C4-2B (cell line): ENCODE data around the gene TMEM117.

ENCODE experiments used
- ZFX ChIP-seq: fragments of 450-650 bp; IDR thresholded peaks from 2 replicates; pipeline ENCODE4 v1.6.1; 2017
- TF ChIP-seq, protein P1 (sequence below): fragments of 450-650 bp; conservative IDR thresholded peaks from 2 replicates; pipeline ENCODE4 v1.5.1; 2017; ENCODE audit warnings: mild to moderate bottlenecking

DNA sequence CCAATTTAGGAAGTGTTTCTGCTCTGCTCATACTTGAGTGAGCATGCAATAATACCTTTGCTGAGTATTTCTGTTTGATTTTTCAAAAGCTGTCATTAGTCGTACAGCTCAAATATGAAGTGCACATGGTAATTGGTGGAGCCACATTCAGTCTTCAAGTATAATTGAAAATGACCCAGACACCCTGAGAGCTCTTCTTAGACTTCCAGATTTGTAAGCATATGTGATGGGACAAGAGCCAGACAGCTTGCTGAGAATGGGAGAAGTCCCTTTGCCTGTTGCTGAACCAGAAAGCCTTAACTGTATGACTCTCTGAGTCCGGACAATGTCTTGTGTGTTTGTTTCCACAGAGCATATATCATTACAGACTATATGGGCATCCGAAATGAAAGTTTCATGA lies 307.3 kb downstream of the TMEM117 start:
- TF ChIP-seq, protein P1, sequence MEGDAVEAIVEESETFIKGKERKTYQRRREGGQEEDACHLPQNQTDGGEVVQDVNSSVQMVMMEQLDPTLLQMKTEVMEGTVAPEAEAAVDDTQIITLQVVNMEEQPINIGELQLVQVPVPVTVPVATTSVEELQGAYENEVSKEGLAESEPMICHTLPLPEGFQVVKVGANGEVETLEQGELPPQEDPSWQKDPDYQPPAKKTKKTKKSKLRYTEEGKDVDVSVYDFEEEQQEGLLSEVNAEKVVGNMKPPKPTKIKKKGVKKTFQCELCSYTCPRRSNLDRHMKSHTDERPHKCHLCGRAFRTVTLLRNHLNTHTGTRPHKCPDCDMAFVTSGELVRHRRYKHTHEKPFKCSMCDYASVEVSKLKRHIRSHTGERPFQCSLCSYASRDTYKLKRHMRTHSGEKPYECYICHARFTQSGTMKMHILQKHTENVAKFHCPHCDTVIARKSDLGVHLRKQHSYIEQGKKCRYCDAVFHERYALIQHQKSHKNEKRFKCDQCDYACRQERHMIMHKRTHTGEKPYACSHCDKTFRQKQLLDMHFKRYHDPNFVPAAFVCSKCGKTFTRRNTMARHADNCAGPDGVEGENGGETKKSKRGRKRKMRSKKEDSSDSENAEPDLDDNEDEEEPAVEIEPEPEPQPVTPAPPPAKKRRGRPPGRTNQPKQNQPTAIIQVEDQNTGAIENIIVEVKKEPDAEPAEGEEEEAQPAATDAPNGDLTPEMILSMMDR = no peak
- TF ChIP-seq ZFX = no peak
